ENCODE data around the gene ZWILCH.
"Not testable (repeated sequence)": the region's sequence is repeated elsewhere in the genome, so short reads cannot be mapped to it uniquely, and the experiment has no call there.

ZWILCH gene

DNA sequence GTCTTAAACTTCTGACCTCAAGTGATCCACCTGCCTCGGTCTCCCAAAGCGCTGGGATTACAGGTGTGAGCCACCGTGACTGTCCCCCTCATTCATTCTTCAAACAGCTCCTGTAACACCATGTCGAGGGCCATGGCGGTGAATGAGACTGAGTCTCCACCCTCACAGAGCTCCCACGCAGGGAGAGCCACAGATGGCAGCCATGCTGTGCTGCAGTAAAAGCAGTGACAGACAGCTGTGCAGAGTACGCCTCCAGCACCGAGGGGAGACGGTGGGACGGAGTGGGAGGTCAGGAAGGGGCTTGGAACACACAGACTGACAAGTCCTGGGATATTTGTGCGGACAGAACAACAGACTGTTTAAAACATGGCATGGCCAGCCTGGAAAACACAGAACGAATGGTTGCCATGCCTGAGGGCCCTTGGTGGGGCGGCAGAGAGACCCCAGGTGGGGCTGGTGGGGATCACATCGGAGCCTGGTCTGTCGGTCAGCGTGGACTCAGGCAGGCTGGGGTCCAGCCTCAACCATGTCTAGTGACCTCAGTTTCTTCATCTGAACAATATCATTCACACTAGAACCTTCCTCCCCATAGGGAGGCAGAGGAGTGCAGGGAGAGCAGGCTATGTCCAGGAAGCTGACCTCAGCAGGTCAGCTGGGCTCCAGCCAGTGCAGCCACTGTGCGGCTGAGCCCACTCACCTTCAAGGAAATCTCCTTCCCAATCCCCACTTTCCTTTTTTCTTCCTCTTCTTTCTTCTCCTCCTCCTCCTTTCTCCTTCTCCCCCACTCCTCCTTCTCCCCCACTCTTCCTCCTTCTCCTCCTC, 81.2 kb downstream of the ZWILCH start:
- no peak for DNase-seq

DNA sequence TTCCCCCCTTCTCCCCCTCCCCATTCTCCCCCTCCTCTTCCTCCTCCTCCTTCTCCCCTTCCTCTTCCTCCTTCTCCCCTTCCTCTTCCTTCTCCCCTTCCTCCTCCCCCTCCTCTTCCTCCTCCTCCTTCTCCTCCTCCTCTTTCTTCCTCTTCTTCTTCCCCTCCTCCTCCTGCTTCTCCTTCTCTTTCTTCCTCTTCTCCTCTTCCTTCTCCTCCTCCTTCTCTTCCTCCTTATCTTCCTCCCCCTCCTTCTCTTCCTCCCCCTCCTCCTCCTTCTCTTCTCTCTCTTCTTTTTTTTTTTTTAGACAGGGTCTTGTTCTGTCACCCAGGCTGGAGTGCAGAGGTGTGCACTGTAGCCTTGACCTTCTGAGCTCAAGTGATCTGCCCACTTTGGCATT, 81.9 kb downstream of the ZWILCH start:
- DNase-seq: no peak

DNA sequence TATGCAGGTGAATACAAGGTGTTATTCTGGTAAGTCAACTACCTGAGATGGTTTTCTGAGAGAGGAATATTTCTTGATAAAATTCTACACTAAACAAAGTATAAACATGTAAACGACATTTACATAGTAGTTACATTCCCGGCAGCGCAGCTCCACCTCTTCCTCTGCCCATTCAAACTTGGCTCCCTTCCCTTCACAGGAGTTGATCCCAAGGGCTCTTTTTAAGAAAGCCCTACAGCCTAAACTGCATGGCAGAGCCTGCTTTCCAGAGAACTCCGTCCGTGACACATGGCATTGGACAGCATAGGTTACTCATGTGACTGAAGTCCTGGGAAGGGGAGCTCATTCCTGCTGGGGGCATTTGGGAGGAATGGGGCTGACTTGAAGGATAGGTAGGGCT, 82.6 kb downstream of the ZWILCH start:
- no peak for DNase-seq

DNA sequence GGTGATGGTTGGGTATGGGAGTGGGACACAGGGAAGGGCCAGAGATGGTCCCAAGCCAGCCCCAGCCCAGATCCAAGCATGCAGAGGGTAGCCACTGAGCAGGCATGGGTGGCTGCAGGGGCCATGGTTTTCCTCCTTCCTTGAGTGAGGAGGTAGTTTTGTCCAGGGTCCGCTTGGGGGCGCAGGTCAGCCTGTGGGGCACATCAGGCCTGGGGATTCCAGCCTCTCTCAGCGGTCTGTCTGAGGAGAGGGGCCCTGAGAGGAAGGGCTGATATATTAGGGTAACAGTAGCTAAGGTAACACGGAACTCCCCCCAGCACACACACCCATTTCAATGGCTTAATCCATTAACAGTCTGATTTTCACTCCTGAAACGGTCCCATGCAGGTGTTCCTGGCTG, 83.4 kb downstream of the ZWILCH start:
- peak; percentile 70 for DNase-seq

DNA sequence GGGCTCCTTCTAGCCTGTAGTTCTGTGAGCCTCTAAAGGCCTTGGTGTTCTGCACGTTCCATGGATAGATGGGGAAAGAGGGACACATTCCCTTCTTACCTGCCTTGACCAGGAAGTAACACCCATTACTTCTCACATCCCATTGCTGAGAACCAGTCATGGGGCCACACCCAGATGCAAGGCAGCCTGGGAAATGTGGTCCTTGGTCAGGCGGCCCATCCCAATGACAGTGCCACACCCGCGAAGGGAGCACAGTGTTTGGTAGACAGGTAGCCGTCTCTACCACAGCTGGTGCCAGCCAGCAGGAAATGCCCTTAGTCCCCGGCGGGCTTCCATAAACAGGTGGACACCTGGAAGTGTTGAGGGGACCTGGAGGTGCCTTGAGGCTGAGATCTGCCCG, 83.8 kb downstream of the ZWILCH start:
- peak; percentile 18 for DNase-seq

DNA sequence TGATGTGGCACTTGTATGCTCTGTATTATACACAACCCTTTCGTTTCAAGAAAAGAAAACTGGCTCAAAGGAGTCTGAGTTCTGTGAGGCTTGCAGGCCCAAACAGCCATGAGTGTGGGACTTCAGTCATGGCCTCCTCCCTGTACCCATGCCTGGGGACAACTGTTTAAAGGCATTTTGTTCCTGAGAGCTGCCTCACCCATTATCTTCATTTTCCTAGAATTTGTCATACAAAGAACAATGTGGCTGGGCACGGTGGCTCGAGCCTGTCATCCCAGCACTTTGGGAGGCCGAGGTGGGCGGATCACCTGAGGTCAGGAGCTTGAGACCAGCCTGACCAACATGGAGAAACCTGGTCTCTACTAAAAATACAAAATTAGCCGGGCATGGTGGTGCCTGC, 84.3 kb downstream of the ZWILCH start:
- not testable (repeated sequence) for DNase-seq

DNA sequence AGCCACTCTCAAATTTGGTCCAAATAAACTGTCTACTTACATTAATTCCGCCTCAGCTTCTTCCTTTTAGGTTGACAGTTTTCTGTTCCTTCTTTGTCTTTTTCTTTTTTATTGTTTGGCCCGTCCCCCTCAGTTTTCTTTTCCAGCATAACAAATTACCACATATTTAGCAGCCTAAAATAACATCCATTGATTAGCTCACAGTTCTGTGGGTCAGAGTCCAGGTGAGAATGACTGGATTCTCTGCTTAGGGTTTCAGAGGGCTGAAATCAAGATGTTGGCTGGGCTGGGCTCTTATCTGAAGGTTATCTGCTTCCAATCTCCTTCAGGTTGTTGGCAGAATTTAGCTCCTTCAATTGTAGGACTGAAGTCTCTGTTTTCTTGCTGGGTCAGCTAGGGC, 85.3 kb downstream of the ZWILCH start:
- DNase-seq: no peak

DNA sequence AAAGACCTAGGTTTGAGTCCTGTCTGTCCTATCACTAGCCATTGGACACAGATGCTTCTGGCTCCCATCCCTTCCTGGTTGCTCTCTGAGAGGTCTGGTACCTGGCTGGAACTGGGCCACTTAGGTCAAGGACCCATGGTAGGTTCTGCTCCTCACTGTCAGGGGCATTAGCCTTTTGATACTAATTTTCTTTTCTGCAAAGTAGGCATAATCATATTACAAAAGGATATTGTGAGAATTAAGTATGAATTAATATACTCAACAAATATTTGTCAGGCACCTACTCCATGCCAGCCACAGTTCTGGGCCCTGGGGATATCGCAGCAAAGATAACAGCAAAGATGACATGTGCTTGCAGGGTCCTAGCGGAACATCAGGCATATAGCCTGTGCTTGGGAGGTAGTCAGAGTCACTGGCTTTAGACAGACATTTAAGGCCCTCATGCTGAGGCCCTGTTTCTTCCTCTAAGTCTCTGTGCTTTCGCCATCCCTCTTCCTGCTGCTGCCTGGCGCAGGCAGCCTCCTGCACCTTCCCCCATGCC, 86.3 kb downstream of the ZWILCH start:
- no peak for DNase-seq

DNA sequence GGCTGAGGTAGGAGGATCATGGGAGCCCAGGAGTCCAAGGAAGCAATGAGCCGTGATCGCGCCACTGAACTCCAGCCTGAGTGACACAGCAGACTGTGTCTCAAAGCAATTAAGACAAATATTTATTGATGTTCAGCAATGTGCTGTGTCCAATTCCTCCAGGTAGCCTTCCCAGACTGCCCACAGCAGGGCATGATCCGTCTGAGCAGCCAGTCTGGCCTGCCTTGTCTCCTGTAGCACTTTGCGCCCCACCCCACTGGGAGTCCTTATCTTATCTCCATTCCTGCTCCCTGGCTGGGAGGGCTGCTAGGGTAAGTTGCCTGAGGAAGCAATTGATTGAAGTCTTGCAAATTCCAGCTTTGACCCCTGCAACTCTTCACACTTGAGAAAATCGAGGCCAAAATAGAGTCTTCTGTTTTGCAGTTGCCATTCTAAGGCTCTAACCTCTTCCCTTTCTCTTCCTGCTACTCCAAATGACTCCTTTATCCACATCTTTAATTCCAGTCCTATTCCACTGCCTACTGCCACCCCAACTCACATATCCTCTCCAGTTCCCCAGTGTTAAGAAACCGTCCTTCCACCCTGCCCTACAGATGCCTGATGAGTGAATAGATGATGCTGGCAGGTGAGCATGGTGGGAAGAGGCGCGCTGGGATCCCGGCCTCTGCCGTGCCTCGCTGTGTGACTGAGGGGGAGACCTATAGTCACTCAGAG, 87.5 kb downstream of the ZWILCH start:
- DNase-seq: peak; percentile 53

DNA sequence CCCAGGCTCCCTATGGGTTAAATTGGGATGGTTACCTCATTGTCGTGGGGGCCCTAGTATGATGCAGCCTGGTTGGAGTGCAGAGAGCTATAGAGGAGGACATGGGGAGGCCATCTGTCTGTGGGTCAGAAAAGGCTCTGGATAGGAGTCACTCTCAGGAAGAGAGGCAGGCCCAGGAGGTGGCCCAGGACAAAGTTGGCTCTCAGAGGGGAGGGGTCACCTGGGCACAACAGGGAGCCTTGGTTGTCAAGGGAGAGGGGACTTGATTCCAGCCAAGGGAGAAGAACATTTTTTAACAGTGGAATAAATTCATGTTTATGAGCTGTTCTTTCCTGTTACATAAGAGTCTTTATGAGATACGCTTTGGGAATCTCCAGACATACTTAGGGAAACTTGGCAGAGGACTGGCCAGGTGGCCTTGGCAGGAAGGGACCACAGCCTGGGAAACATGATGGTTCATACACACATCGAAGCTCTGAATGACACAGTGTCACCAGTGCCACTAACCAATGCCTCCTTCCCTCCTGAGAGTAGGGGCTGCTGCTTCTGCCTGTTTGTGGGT, 88.2 kb downstream of the ZWILCH start:
- no peak for DNase-seq

DNA sequence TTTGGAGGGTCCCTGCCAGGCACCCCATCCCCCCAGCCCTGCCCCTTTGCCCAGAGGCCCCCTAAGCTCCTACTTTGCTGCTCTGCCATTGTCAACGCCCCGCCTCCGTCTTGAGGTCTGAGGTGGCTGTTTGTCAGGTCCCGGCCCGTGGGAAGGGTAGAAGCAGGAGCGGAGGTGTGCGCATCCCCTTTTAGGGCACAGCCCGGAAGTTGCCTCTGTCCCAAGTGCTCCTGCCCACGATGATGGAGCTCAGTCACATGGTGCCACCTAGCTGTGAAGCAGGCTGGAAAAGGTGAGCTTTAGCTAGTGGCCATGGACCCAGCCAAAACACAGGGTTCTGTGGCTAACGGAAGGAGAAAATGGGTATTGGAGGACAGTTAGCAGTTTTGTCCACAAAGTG, 89.2 kb downstream of the ZWILCH start:
- DNase-seq: no peak

DNA sequence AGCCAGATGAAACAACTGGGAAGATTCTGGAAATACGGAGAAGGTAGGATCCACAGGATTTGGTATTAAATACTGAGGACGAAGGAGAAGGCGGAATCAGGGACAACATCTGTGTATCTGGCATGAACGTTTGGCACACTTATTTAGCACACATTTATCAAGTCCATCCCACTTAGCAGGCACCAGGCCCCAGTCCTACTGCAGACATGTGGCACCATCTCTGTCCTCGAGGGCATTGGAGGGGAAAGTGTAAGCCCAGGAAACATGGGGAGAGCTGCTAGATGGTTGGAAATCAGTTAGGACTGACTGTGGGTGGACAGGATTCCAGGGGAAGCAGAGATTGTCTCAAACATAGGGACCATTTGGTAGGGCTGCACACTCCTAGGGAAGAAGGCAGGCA, 89.7 kb downstream of the ZWILCH start:
- DNase-seq: no peak

DNA sequence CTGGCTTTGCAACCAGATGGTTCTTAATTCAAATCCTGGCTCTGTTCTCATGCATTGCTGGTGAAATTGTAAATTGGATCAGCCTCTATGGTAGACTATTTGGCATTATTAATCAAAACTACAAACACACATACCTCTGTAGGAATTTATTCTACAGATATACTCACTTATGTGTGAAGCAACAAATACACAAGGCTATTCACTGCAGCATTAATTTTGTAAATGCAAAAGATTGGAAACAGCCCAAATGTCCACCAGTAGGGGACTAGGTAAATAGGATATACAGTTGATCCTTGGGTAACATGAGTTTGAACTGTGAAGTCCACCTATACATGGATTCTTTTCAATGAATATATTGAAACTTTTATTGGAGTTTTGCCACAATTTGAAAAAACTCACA, 90.2 kb downstream of the ZWILCH start:
- no peak for DNase-seq

DNA sequence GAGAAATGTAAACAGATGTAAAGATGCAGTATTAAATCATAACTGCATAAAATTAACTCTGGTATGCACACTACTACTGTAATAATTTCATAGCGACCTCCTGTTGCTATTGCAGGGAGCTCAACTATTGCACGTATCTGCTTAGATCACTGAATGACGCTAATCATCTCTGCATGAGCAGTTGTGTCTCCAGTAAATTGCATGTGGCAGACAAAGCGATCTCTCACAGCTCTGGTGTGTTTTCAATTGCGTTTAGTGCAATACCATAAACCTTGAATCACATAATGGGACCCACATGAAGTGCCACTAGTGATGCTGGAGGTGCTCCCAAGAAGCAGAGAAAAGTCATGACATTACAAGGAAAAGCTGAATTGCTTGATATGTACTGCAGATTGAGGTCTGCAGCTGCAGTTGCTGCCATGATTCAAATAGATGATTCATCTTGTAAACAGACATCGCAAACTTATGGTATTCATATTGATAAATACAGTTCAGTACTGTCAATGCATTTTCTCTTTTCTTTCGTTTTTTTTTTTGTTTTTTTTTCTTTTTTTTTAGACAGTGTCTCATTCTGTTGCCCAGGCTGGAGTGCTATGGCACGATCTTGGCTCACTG, 90.9 kb downstream of the ZWILCH start:
- DNase-seq: no peak

DNA sequence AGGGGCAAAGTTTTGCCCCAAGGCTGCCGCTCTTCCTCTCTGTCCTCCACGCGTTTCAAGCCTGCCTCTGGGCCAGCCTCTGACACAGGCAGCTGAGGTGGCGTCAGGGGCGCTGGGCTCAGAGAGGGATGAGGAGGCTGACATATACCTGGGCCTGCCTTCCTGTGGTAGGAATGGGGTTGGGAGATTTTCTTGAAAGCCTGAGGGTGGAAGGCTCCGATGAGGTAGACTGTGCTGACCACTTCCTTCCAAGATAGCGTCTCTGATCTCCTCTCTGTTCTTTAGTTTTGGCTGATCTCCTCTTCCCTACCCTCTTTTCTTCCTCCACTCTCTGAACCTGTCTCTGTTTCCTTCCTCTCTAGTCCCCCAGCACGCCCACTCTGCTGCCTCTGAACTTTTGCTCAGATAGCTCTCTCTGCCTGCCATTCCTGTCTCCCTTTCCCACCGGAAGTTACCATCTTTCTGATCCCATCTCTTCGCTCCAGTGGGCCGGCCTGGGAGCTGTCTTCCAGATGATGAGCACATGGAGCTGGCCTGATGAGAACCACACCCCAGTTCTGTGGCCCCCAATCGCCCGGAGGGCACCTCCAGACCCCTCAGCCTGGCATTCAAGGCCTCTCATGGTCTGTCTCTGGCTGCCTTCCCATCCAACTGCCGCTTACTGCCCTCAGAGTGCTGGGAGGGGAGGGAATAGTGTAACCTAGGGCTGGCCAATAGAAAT, 93.1 kb downstream of the ZWILCH start:
- DNase-seq: no peak
